ENCODE results near the gene UBE3C. TPM values are rescaled to one million over a fixed set of nuclear protein-coding genes. Genes with fewer than 3 reads are reported as not detected.
A peak's percentile ranks its signal among the peaks of the same experiment; 100 is the strongest.

UBE3C gene
- total and polyA plus RNA-seq, 2 of the 13 experiments (the other 11 are each of a cell fraction or from before 2014, with no cell fraction given) = 27.0 to 48.2 TPM

DNA sequence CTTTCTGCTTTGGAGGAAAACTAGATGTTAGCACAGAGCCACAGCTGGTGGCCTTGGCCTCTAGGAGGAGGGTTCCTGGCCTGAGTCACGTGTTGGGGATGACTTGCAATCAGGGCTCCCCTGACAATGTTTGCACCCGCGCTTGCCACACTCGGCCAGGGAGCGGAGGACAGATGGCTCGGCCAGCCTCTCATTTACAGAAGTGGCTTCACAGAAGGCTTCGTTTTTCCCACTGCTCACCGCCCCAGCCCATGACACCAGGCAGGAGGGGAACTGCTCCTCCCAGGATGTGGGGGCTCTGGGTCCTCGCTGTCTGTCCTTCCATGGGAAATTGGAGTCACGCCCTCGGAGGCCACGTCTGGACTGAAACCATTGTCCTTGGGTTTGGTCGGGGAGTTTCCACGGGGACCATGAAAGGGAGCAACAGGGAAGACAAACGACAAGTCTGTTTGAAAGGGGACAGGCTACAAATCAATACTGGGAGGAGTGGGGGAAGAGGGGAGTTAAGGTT is 49.6 kb upstream of the UBE3C start (continued):
- TF ChIP-seq ZNF609 (CRISPR knock-in tag; IDR thresholded peaks at IDR 0.05; ENCODE audit: borderline replicate concordance) = 0 out of 2 replicates have a peak, but pooled peaks have one; percentile 36
- TF ChIP-seq, protein P1, sequence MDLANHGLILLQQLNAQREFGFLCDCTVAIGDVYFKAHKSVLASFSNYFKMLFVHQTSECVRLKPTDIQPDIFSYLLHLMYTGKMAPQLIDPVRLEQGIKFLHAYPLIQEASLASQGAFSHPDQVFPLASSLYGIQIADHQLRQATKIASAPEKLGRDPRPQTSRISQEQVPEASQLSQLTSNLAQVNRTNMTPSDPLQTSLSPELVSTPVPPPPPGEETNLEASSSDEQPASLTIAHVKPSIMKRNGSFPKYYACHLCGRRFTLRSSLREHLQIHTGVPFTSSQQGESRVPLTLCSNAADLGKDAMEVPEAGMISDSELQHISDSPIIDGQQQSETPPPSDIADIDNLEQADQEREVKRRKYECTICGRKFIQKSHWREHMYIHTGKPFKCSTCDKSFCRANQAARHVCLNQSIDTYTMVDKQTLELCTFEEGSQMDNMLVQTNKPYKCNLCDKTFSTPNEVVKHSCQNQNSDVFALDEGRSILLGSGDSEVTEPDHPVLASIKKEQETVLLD (CRISPR knock-in tag; IDR thresholded peaks at IDR 0.05; ENCODE audit: low read depth) = no peak
- peak; percentile 47; the same call in 1 of the 2 replicates for TF ChIP-seq PAXIP1 (CRISPR knock-in tag; conservative IDR thresholded peaks at IDR 0.05)
- TF ChIP-seq MEIS1 (CRISPR knock-in tag; IDR thresholded peaks at IDR 0.05; ENCODE audit: borderline replicate concordance) = peak; percentile 45; the same call in 1 of the 2 replicates
- no peak for TF ChIP-seq PCBP1 (IDR thresholded peaks at IDR 0.05; ENCODE audit: borderline replicate concordance, low read depth, low read length)
- peak; percentile 83 for TF ChIP-seq NR2F6 (IDR thresholded peaks at IDR 0.05)
- TF ChIP-seq NR2F6 (CRISPR knock-in tag; IDR thresholded peaks at IDR 0.05) = peak; percentile 79
- TF ChIP-seq ZNF264 (CRISPR knock-in tag; IDR thresholded peaks at IDR 0.05) = no peak
- TF ChIP-seq ARID3A (IDR thresholded peaks at IDR 0.05; ENCODE audit: low read depth, low read length) = no peak
- no peak for TF ChIP-seq ZNF639 (CRISPR knock-in tag; conservative IDR thresholded peaks at IDR 0.05)
- 0 out of 2 replicates have a peak, but pooled peaks have one; percentile 19 for TF ChIP-seq MAZ (IDR thresholded peaks at IDR 0.05; ENCODE audit: borderline replicate concordance, low read depth, low read length)
- no peak for TF ChIP-seq MAZ (CRISPR knock-in tag; IDR thresholded peaks at IDR 0.05; ENCODE audit: low read depth)

All from HepG2 (cell line).